Esophagus muscularis mucosa (tissue), 3 donors: Measurements from ENCODE around the gene PLCG2.

Experiments used
- POLR2A ChIP-seq: fragments of 450-650 bp; IDR thresholded peaks from one replicate; pipeline ENCODE4 v1.6.1; 2017; ENCODE audit warnings: antibody characterized with exemption, moderate library complexity, mild to moderate bottlenecking, low read depth
- POLR2AphosphoS5 ChIP-seq, 2 donors: sonication (generic); formaldehyde crosslinking; IDR thresholded peaks; one replicate each; pipeline ENCODE4 v1.6.1; 2017; ENCODE audit warnings: antibody characterized with exemption in 2 of 2
- TF ChIP-seq, protein P1 (sequence below), 3 experiments: fragments of 200-600 bp in 2 of 3; fragments of 450-650 bp in 1 of 3; sonication (generic) in 2 of 3; IDR thresholded peaks; one replicate each; pipeline ENCODE4 v1.5.1; 2017 to 2019; ENCODE audit warnings: antibody characterized with exemption in 3 of 3, mild to moderate bottlenecking in 2 of 3, moderate library complexity in 1 of 3

DNA sequence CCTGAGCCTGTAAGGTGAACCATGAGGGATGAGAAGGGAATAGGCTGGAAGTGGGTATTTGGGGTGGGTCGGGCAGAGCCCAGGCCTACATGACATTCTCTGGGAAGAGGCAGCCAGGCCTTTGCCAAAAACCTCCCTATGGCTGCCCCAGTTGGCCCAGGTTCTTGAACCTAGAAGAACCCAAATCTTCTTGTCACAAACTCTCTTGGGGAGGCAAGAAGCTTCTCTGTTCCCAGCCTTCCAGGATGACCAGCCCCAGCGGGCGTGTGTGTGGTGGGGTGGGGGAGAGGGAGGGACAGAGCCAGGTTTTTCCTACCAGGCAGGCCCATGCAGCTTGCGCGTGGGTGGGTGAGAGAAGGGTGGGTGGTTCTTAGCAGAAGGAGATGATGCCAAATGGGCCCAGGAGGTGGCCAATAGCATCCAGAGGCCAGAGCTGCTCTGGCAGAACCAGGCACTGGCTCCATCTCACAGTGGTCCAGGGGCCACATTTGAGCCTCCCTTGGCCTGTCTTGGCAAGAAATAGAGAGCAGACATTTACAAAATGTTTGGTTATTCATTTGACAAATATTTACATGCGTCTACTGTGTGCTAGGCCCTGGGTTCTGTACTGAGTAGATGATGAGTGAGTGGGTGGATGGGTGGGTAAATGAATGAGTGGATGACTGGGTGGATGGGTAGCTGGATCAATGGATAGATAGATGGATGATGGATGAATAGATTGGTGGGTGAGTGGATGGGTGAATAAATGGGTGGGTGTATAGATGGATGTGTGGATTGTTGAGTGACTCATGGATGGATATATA is 44.3 kb upstream of the PLCG2 start:
- TF ChIP-seq, protein P1, sequence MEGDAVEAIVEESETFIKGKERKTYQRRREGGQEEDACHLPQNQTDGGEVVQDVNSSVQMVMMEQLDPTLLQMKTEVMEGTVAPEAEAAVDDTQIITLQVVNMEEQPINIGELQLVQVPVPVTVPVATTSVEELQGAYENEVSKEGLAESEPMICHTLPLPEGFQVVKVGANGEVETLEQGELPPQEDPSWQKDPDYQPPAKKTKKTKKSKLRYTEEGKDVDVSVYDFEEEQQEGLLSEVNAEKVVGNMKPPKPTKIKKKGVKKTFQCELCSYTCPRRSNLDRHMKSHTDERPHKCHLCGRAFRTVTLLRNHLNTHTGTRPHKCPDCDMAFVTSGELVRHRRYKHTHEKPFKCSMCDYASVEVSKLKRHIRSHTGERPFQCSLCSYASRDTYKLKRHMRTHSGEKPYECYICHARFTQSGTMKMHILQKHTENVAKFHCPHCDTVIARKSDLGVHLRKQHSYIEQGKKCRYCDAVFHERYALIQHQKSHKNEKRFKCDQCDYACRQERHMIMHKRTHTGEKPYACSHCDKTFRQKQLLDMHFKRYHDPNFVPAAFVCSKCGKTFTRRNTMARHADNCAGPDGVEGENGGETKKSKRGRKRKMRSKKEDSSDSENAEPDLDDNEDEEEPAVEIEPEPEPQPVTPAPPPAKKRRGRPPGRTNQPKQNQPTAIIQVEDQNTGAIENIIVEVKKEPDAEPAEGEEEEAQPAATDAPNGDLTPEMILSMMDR (IDR thresholded peaks at IDR 0.05): no peak
- TF ChIP-seq POLR2A (no peak), POLR2AphosphoS5 (IDR thresholded peaks at IDR 0.05) (no peak)
